ENCODE data around the gene HTR3D.
"Not testable (repeated sequence)": the region's sequence is repeated elsewhere in the genome, so short reads cannot be mapped to it uniquely, and the experiment has no call there.

HTR3D gene

GRCh38 chr3:184062637-184063036, 31.1 kb downstream of the HTR3D start:
- no peak for DNase-seq (ENCODE audit: low read depth in 2 of 2, low spot score in 1 of 2)

- no peak for DNase-seq (ENCODE audit: low read depth in 2 of 2, low spot score in 1 of 2)
These were observed 34.7 kb downstream of the HTR3D start for GRCh38 chr3:184066211-184066610.

- DNase-seq (ENCODE audit: low read depth in 2 of 2, low spot score in 1 of 2) = no peak
These were observed 36.1 kb downstream of the HTR3D start for GRCh38 chr3:184067573-184068055.

- DNase-seq (ENCODE audit: low read depth in 2 of 2, low spot score in 1 of 2) = no peak
These were observed 36.8 kb downstream of the HTR3D start for GRCh38 chr3:184068344-184068743.

GRCh38 chr3:184071142-184071541, 39.6 kb downstream of the HTR3D start:
- not testable (repeated sequence) for DNase-seq (ENCODE audit: low read depth in 2 of 2, low spot score in 1 of 2)

- no peak for DNase-seq (ENCODE audit: low read depth in 2 of 2, low spot score in 1 of 2)
These were observed 42.1 kb downstream of the HTR3D start for GRCh38 chr3:184073621-184074020.

GRCh38 chr3:184075901-184076300, 44.4 kb downstream of the HTR3D start:
- no peak for DNase-seq (ENCODE audit: low read depth in 2 of 2, low spot score in 1 of 2)

GRCh38 chr3:184077881-184078280, 46.3 kb downstream of the HTR3D start:
- no peak for DNase-seq (ENCODE audit: low read depth in 2 of 2, low spot score in 1 of 2)

GRCh38 chr3:184078851-184079250, 47.3 kb downstream of the HTR3D start:
- DNase-seq (ENCODE audit: low read depth in 2 of 2, low spot score in 1 of 2) = no peak

GRCh38 chr3:184081116-184081830, 49.7 kb downstream of the HTR3D start:
- DNase-seq (ENCODE audit: low read depth in 2 of 2, low spot score in 1 of 2) = no peak

- DNase-seq (ENCODE audit: low read depth in 2 of 2, low spot score in 1 of 2) = no peak
These were observed 50.5 kb downstream of the HTR3D start for GRCh38 chr3:184082034-184082433.

GRCh38 chr3:184082465-184082864, 50.9 kb downstream of the HTR3D start:
- no peak for DNase-seq (ENCODE audit: low read depth in 2 of 2, low spot score in 1 of 2)

GRCh38 chr3:184085389-184085852, 53.9 kb downstream of the HTR3D start:
- DNase-seq (ENCODE audit: low read depth in 2 of 2, low spot score in 1 of 2) = no peak

All from stimulated activated CD8-positive, alpha-beta memory T cell treated with anti-CD3 and anti-CD28 coated beads, Interleukin-4, amount 100 ng/mL, for 4 hours (primary cell).